Activated CD4-positive, CD25-positive, alpha-beta regulatory T cell (primary cell): ENCODE data around the gene ZBTB11.
"Not testable (repeated sequence)": the region's sequence is repeated elsewhere in the genome, so short reads cannot be mapped to it uniquely, and the experiment has no call there.

Experiments
- DNase-seq, 4 experiments: peaks; one replicate each; lab custom pipeline; 2025; lab: John Stamatoyannopoulos, UW

ZBTB11 gene

GRCh38 chr3:101643009-101643844 is 33.7 kb downstream of the ZBTB11 start:
- DNase-seq: no peak

GRCh38 chr3:101642441-101642840 is 34.5 kb downstream of the ZBTB11 start:
- DNase-seq: no peak

GRCh38 chr3:101641397-101642115 is 35.4 kb downstream of the ZBTB11 start:
- not testable (repeated sequence) for DNase-seq

- no peak for DNase-seq
Observed at GRCh38 chr3:101640256-101640655, 36.7 kb downstream of the ZBTB11 start.

- no peak for DNase-seq
Observed at GRCh38 chr3:101639280-101639963, 37.5 kb downstream of the ZBTB11 start.

GRCh38 chr3:101638261-101638745 is 38.6 kb downstream of the ZBTB11 start:
- DNase-seq: no peak

- DNase-seq: no peak
Observed at GRCh38 chr3:101637451-101637850, 39.5 kb downstream of the ZBTB11 start.

- peak; percentile 37 to 44 (median 40) for DNase-seq
Observed at GRCh38 chr3:101635954-101636798, 40.8 kb downstream of the ZBTB11 start.

- DNase-seq: no peak
Observed at GRCh38 chr3:101635345-101635744, 41.6 kb downstream of the ZBTB11 start.

GRCh38 chr3:101634591-101635196 is 42.2 kb downstream of the ZBTB11 start:
- no peak for DNase-seq

GRCh38 chr3:101633186-101633585 is 43.7 kb downstream of the ZBTB11 start:
- DNase-seq: no peak

GRCh38 chr3:101632586-101632985 is 44.3 kb downstream of the ZBTB11 start:
- no peak for DNase-seq

- not testable (repeated sequence) for DNase-seq
Observed at GRCh38 chr3:101631959-101632358, 45.0 kb downstream of the ZBTB11 start.

- no peak for DNase-seq
Observed at GRCh38 chr3:101631098-101631796, 45.7 kb downstream of the ZBTB11 start.

GRCh38 chr3:101629219-101629618 is 47.7 kb downstream of the ZBTB11 start:
- no peak for DNase-seq

- DNase-seq: no peak
Observed at GRCh38 chr3:101625879-101626278, 51.1 kb downstream of the ZBTB11 start.

- DNase-seq: no peak
Observed at GRCh38 chr3:101624857-101625256, 52.1 kb downstream of the ZBTB11 start.

GRCh38 chr3:101623656-101624055 is 53.3 kb downstream of the ZBTB11 start:
- no peak for DNase-seq

GRCh38 chr3:101619734-101620133 is 57.2 kb downstream of the ZBTB11 start:
- DNase-seq: no peak

- DNase-seq: no peak
Observed at GRCh38 chr3:101618726-101619125, 58.2 kb downstream of the ZBTB11 start.
